Measurements from ENCODE around the gene IGSF1.

DNA sequence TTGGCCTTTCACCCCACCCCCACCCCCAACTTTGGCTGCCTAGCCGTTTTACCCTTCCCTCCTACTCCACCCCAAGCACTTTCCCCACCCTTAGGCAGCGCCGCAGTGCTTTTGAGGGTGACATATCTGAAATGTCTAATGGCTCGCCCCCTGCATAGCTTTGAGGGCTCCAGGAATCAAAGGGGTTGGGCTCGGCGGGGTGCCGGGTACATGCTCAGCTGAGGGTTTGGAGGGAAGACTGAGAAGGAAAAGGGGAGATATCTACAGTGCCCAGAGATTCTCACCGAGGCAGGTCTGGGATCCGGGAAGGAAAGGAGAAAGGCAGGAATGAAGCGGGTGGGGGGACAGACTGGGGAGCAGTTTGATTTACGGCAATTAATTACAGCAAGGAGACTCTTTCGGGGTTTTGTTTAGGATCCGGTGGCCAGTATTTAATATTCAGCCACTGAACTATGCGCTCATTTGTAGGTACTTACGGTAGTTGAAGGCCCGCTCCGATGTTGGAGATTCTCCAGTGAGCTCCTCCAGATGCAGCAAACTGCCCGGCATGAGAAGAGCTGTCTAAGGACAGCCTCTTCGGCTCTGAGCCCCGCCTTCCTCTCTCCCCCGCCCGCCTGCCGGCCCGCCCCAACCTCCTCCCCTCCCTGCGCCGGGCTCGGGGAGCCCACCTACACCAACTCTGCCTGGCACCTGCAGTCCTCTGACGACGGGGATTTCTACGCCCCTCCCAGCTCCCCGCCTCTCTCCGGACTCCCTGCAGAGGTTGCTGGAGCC is at the start of gene IGSF1:
- TF ChIP-seq, protein P1, sequence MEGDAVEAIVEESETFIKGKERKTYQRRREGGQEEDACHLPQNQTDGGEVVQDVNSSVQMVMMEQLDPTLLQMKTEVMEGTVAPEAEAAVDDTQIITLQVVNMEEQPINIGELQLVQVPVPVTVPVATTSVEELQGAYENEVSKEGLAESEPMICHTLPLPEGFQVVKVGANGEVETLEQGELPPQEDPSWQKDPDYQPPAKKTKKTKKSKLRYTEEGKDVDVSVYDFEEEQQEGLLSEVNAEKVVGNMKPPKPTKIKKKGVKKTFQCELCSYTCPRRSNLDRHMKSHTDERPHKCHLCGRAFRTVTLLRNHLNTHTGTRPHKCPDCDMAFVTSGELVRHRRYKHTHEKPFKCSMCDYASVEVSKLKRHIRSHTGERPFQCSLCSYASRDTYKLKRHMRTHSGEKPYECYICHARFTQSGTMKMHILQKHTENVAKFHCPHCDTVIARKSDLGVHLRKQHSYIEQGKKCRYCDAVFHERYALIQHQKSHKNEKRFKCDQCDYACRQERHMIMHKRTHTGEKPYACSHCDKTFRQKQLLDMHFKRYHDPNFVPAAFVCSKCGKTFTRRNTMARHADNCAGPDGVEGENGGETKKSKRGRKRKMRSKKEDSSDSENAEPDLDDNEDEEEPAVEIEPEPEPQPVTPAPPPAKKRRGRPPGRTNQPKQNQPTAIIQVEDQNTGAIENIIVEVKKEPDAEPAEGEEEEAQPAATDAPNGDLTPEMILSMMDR (IDR thresholded peaks at IDR 0.05) = no peak
- TF ChIP-seq POLR2AphosphoS5 (IDR thresholded peaks at IDR 0.05) = no peak
- TF ChIP-seq POLR2A (IDR thresholded peaks at IDR 0.05) = no peak
